K562 (cell line): ENCODE results near the gene NRARP. TPM values are rescaled to one million over a fixed set of nuclear protein-coding genes. Genes with fewer than 3 reads are reported as not detected.
A peak's percentile ranks its signal among the peaks of the same experiment; 100 is the strongest.

ENCODE experiments used
- CHD2 ChIP-seq: IDR thresholded peaks from 2 replicates; pipeline ENCODE4 v1.6.1; 2011; ENCODE audit warnings: low read depth, low read length
- DDX20 ChIP-seq: fragments of 450-650 bp; IDR thresholded peaks from 2 replicates; pipeline ENCODE4 v1.6.1; 2016; ENCODE audit warnings: missing genetic modification characterization, low read depth, mild to moderate bottlenecking, missing compliant biosample characterization, moderate library complexity
- E2F6 ChIP-seq, 2 experiments: IDR thresholded peaks; 2 replicates each; pipeline ENCODE4 v1.6.1; 2011; ENCODE audit warnings: borderline replicate concordance in 1 of 2, control low read depth in 1 of 2, low read depth in 1 of 2, low read length in 1 of 2, mild to moderate bottlenecking in 1 of 2, mixed read lengths in 1 of 2, moderate library complexity in 1 of 2; ENCODE audit not compliant: insufficient read depth in 1 of 2, insufficient read length in 1 of 2, poor library complexity in 1 of 2, severe bottlenecking in 1 of 2; ENCODE audit errors: extremely low read depth in 1 of 2
- HMG20B ChIP-seq: fragments of 250-450 bp; sonication (Bioruptor Pico); IDR thresholded peaks from 2 replicates; pipeline ENCODE4 v1.5.0; 2021; ENCODE audit warnings: mild to moderate bottlenecking
- IFI16 ChIP-seq: fragments of 250-450 bp; sonication (Bioruptor Pico); IDR thresholded peaks from 2 replicates; pipeline ENCODE4 v2.1.2; 2022; ENCODE audit warnings: mild to moderate bottlenecking, inconsistent platforms
- KAT2B ChIP-seq: IDR thresholded peaks from one replicate; pipeline ENCODE4 v1.6.1; 2012; ENCODE audit warnings: low read depth, mild to moderate bottlenecking, control low read depth, inconsistent platforms, low read length, moderate library complexity
- LCOR ChIP-seq: sonication (generic); formaldehyde crosslinking; IDR thresholded peaks from 2 replicates; pipeline ENCODE4 v1.8.0; 2022; ENCODE audit warnings: mild to moderate bottlenecking, missing genetic modification reagents
- LEF1 ChIP-seq: fragments of 450-650 bp; IDR thresholded peaks from 2 replicates; pipeline ENCODE4 v1.6.1; 2016; ENCODE audit warnings: mild to moderate bottlenecking
- MAZ ChIP-seq, 2 experiments: fragments of 450-650 bp in 1 of 2; sonication (generic) in 1 of 2; formaldehyde crosslinking; IDR thresholded peaks in 1 of 2; conservative IDR thresholded peaks in 1 of 2; 2 replicates each; pipeline versions ENCODE4 v1.4.0 to v1.5.0; 2020; ENCODE audit warnings: mild to moderate bottlenecking in 1 of 2, missing genetic modification reagents in 1 of 2
- MCM3 ChIP-seq: fragments of 450-650 bp; IDR thresholded peaks from 2 replicates; pipeline ENCODE4 v1.6.1; 2016
- MEF2A ChIP-seq: IDR thresholded peaks from 2 replicates; pipeline ENCODE4 v1.6.1; 2011; ENCODE audit warnings: low read depth, mild to moderate bottlenecking, low read length, moderate library complexity; ENCODE audit not compliant: control insufficient read depth
- NELFE ChIP-seq: IDR thresholded peaks from 2 replicates; pipeline ENCODE4 v1.6.1; 2011; ENCODE audit warnings: mild to moderate bottlenecking; ENCODE audit not compliant: insufficient read depth, insufficient read length
- NFXL1 ChIP-seq: fragments of 450-650 bp; formaldehyde crosslinking; IDR thresholded peaks from 2 replicates; pipeline ENCODE4 v1.4.0; 2021; ENCODE audit warnings: mild to moderate bottlenecking
- PML ChIP-seq: IDR thresholded peaks from 2 replicates; pipeline ENCODE4 v1.6.1; 2012; ENCODE audit warnings: low read length, inconsistent platforms
- PTTG1 ChIP-seq: fragments of 450-650 bp; IDR thresholded peaks from 2 replicates; pipeline ENCODE4 v1.6.1; 2016; ENCODE audit warnings: low read depth, mild to moderate bottlenecking, missing genetic modification characterization, missing compliant biosample characterization
- RBBP5 ChIP-seq: fragments of 200-600 bp; sonication (generic); IDR thresholded peaks from 2 replicates; pipeline ENCODE4 v1.6.1; 2012; ENCODE audit warnings: borderline replicate concordance, mild to moderate bottlenecking, low read length, control low read depth, inconsistent platforms; ENCODE audit not compliant: insufficient read depth, poor library complexity, severe bottlenecking
- RBM25 ChIP-seq: fragments of 200-400 bp; formaldehyde crosslinking; IDR thresholded peaks from 2 replicates; pipeline ENCODE4 v1.6.1; 2018; ENCODE audit warnings: low read length, low read depth, moderate library complexity; ENCODE audit not compliant: severe bottlenecking
- RHOXF2B ChIP-seq: fragments of 250-450 bp; sonication (Bioruptor Pico); conservative IDR thresholded peaks from 2 replicates; pipeline ENCODE4 v1.5.1; 2021
- SIN3B ChIP-seq: fragments of 450-650 bp; IDR thresholded peaks from 2 replicates; pipeline ENCODE4 v1.6.1; 2017; ENCODE audit warnings: low read depth, mild to moderate bottlenecking, moderate library complexity
- SRSF7 ChIP-seq: fragments of 200-400 bp; formaldehyde crosslinking; optimal IDR thresholded peaks from 2 replicates; pipeline ENCODE3; 2017; ENCODE audit warnings: mild to moderate bottlenecking, low read depth, low read length
- STAG1 ChIP-seq: sonication (generic); formaldehyde crosslinking; IDR thresholded peaks from 2 replicates; pipeline ENCODE4 v1.5.0; 2020; ENCODE audit warnings: missing genetic modification reagents, borderline replicate concordance
- TGIF2 ChIP-seq: sonication (generic); formaldehyde crosslinking; IDR thresholded peaks from 2 replicates; pipeline ENCODE4 v1.8.1; 2022; ENCODE audit warnings: mild to moderate bottlenecking, missing genetic modification reagents, moderate library complexity
- TRIM28 ChIP-seq: fragments of 450-650 bp; IDR thresholded peaks from 2 replicates; pipeline ENCODE4 v1.6.1; 2017
- ZFX ChIP-seq: sonication (generic); formaldehyde crosslinking; IDR thresholded peaks from 2 replicates; pipeline ENCODE4 v1.8.0; 2022; ENCODE audit warnings: mild to moderate bottlenecking, missing genetic modification reagents, moderate library complexity
- ZNF3 ChIP-seq: fragments of 250-450 bp; sonication (Bioruptor Pico); IDR thresholded peaks from 2 replicates; pipeline ENCODE4 v1.5.0; 2021; ENCODE audit warnings: mild to moderate bottlenecking, moderate library complexity
- ZNF561 ChIP-seq: fragments of 450-650 bp; formaldehyde crosslinking; conservative IDR thresholded peaks from 2 replicates; pipeline ENCODE4 v1.4.0; 2020; ENCODE audit warnings: mild to moderate bottlenecking, moderate library complexity
- polyA plus RNA-seq, 8 experiments: library from polyadenylated mRNA; depleted of rRNA in 4 of 8; stranded (reverse) in 5 of 8; unstranded in 3 of 8; fragments of >200 nt; fragmentation: Nextera tagmentation in 2 of 8; fragmentation: Illumina TruSeq in 1 of 8; extraction: Ambion mirVana in 2 of 8; extraction: Trizol in 1 of 8; gene quantifications; 2 replicates each; pipeline versions ENCODE4 v1.2.1 to v1.2.3, GENCODE V29; 2011 to 2014; ENCODE audit warnings: inconsistent platforms in 1 of 8, missing spikeins in 1 of 8
- total RNA-seq, 7 experiments: library from RNA; depleted of rRNA in 6 of 7; stranded (reverse); fragments of >200 nt in 6 of 7; fragmentation: Illumina TruSeq in 2 of 7; extraction: Trizol in 2 of 7; gene quantifications; 2 replicates each; pipeline versions ENCODE4 v1.2.1 to v1.2.3, GENCODE V29; 2011 to 2021; ENCODE audit warnings: low replicate concordance in 1 of 7
- TF ChIP-seq, protein P1 (sequence below): fragments of 250-450 bp; sonication (Bioruptor Pico); IDR thresholded peaks from 2 replicates; pipeline ENCODE4 v1.4.0; 2020; ENCODE audit warnings: mild to moderate bottlenecking, moderate library complexity, borderline replicate concordance

The NRARP gene
- total and polyA plus RNA-seq, 9 of the 15 experiments (the other 6 are each of a cell fraction or from before 2014, with no cell fraction given) = 2.0 to 24.5 (median 7.2) TPM; not detected in 2

DNA sequence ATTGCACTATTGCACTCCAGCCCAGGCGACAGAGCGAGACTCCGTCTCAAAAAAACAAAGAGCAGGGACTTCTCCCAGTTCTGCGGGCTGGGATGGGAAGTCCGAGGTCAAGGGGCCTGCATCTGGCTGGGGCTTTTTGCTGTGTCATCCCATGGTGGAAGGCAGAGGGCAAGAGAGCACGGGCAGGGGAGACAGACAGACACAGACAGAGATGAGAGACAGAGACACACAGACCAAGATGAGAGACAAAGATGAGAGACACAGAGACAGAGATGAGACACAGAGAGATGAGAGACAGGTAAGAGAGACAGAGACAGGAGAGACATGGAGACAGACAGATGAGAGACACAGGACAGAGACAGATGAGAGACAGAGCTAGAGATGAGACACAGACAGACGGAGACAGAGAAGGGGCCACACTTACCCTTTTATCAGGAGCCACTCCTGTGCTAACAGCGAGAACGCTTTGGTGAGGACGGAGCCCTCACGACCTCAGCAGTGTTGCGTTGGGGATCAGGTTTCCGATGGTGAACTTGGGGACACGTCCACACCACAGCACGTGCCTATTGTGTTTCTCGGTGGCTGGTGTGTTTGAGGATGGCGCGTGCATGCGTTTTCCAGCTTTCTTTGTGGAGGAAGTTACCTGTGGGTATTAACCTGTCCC, 33.4 kb downstream of the NRARP start (continued):
- TF ChIP-seq PML (no peak), NELFE (no peak), LEF1 (peak; percentile 88), ZFX (CRISPR knock-in tag) (peak; percentile 34), ZNF561 (CRISPR knock-in tag) (no peak), CHD2 (no peak), SRSF7 (no peak), MAZ (CRISPR knock-in tag; conservative IDR thresholded peaks at IDR 0.05 in 1 of 2, IDR thresholded peaks at IDR 0.05 in 1 of 2) (0 out of 4 replicates have a peak, but pooled peaks have one; percentile 30 to 31), RBBP5 (peak; percentile 43), DDX20 (tag) (no peak), E2F6 (IDR thresholded peaks at IDR 0.05; ENCODE audit: borderline replicate concordance in 1 of 2, extremely low read depth in 1 of 2, insufficient read depth in 1 of 2, insufficient read length in 1 of 2, low read depth in 1 of 2, low read length in 1 of 2, poor library complexity in 1 of 2, severe bottlenecking in 1 of 2) (peak; percentile 40 to 49), RHOXF2B (CRISPR knock-in tag) (no peak), MEF2A (no peak), ZNF3 (CRISPR knock-in tag) (no peak), KAT2B (no peak), STAG1 (CRISPR knock-in tag) (no peak), TGIF2 (CRISPR knock-in tag) (no peak), RBM25 (no peak), NFXL1 (CRISPR knock-in tag) (no peak), IFI16 (CRISPR knock-in tag) (no peak), MCM3 (no peak), LCOR (no peak), PTTG1 (tag) (no peak), SIN3B (no peak), HMG20B (CRISPR knock-in tag) (no peak), TRIM28 (no peak; the same call in 1 of the 2 replicates)
- TF ChIP-seq, protein P1, sequence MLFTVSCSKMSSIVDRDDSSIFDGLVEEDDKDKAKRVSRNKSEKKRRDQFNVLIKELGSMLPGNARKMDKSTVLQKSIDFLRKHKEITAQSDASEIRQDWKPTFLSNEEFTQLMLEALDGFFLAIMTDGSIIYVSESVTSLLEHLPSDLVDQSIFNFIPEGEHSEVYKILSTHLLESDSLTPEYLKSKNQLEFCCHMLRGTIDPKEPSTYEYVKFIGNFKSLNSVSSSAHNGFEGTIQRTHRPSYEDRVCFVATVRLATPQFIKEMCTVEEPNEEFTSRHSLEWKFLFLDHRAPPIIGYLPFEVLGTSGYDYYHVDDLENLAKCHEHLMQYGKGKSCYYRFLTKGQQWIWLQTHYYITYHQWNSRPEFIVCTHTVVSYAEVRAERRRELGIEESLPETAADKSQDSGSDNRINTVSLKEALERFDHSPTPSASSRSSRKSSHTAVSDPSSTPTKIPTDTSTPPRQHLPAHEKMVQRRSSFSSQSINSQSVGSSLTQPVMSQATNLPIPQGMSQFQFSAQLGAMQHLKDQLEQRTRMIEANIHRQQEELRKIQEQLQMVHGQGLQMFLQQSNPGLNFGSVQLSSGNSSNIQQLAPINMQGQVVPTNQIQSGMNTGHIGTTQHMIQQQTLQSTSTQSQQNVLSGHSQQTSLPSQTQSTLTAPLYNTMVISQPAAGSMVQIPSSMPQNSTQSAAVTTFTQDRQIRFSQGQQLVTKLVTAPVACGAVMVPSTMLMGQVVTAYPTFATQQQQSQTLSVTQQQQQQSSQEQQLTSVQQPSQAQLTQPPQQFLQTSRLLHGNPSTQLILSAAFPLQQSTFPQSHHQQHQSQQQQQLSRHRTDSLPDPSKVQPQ (CRISPR knock-in tag) = no peak
